GM18520 (cell line): Measurements from ENCODE around the gene PHIP.
"Not testable (repeated sequence)": the region's sequence is repeated elsewhere in the genome, so short reads cannot be mapped to it uniquely, and the experiment has no call there.

ENCODE experiments used
- ATAC-seq: cut with Tn5 transposase; IDR thresholded peaks from one replicate; pipeline ENCODE4 v1.9.1; 2021; ENCODE audit not compliant: unreplicated experiment

PHIP gene

DNA sequence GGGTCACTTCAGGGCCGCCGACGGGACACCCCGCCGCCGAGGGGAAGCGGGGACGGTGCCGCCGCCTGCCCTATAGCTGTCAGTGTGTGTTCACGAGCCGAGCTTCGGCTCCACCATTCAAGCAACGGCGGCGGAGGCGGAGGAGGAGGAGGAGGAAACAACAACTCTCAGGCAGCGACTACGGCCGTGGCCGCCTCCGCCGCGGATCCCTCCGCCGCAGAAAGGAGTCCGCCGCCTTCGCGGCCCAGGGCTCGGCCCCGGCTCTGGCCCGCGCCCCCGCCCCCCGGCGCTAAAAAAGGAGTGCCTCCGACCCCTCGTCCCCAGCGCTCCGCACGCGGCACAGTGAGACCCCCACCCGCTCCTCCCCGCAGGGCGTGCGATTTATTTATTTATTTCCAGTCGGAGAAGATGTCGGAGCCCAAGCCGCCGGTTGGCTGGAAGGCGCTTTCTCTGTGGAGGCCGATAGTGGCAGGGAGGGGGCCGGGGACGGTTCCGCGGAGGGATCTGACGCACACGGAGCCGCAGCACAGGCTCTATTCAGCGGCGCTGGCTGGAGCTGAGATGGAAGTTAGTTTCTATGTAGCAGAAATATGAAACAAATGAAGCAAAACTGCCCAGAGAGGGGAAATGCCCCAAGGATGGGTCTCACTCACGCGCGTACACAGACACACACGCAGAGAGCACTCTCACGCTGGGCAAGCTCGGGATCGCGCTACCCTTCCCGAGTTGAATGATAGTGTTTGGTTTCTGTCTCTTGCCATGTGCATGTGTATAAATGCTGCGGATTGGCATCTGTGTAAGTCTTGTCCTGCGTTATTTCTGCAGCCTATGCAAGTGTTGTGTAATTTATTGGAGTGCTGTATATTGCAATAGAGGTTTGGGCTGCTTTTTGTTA lies at the start of gene PHIP:
TSS of gene PHIP (minus strand) at position 180 of the 895 bp plus-strand sequence. CDS start 186 bp downstream, outside the sequence.
- ATAC-seq, result peak; percentile 36

DNA sequence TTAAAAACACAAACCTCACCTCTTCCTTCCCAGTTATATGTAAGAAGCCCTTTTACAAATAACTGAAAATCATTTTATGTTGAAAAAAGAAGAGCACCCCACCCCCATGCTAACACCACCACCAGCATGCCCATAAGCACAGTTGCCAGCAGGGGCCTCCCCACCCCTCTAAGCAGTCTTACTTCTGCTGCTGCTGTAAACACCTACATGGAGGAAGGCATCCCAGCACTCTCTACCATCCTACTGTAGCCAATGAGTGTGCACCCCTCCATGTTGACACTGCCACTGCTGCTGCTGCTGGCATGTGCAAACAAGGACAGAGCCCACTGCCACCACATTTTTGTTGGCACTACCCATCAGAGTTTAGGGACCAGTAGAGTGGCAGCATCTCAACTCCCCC lies 49.6 kb upstream of the PHIP start:
- ATAC-seq, result no peak

DNA sequence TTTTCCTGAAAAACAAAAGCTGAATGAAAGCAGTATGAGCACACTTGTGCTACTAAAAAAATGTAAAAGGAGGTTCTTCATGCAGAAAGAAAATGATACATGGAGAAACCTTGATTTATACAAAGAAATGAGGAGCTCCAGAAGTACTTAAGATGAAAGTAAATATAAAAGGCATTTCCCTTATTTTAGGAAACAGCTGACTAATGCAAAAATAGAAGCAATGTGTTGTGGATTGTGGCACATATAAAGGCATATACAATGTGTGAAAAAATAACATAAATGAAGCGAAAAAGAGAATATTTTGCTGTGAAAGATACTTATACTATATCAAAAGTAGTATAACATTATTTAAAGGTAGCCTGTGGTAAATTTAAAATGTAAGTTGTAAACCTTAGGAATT lies 41.2 kb upstream of the PHIP start:
- no peak for ATAC-seq

DNA sequence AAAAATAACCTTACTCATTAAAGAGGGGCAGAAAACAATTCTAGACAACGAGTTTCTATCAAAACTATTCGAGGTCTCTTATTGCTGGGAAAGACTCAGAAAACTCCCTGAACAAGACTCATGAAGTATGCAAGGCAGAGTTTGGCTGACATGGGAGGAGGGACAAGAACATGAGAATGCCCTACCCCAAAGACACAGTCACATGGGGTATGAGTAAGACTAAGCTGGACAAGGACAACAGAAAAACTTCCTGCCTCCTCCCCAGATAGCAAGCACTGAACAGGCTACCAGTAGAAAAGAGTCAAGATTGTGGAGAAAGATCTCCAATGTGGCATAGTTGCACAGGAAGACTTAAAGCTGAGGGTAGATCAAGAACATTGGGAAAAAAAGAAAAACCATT lies 39.7 kb upstream of the PHIP start:
- no peak for ATAC-seq

DNA sequence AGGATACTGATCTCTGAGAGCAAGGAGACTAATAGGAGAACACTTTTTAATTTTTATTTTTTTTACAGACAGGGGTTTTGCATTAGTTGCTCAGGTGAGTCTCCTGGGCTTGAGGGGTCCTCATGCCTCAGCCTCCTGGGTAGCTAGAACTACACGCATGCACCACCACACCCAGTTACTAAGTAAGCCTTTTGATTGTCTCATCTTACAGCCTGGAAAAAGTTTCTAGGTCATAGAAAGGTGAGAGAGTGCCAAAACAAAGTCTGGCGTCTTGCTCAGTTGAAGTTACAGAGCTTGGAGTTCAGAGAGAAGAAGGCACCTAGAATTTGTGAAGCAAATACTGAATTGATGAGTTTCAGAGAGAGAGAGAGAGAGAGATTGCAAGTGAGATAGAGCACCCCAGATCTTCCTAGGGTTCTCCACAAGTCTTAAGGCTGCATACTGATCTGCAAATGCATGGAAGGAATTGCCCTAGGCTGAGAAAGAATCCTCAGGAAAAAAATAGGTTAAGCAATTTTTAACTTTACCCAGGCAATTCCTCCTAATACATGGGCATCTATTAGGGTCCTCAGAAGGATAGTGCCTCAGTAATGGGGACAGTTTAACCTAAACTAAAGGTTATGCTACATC lies 37.6 kb upstream of the PHIP start:
- no peak for ATAC-seq

DNA sequence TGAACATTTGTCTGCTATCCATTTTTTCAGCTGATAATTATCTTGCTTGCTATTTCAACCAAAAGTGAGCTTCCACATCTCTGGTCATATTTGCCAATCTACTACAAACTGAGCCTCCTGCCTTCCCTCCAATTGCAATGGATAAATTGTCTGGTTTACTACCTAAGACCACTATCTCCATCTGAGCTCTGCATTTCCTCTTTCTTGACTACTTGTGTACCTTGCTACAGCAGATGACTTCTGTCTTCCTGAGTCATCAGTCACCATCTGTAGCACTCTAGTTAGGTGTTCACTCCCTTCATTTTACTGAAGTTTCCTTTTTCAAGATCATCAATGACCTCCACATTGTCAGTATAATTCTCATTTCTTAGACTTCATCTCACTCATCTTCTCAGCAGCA lies 33.5 kb upstream of the PHIP start:
- ATAC-seq, result no peak

DNA sequence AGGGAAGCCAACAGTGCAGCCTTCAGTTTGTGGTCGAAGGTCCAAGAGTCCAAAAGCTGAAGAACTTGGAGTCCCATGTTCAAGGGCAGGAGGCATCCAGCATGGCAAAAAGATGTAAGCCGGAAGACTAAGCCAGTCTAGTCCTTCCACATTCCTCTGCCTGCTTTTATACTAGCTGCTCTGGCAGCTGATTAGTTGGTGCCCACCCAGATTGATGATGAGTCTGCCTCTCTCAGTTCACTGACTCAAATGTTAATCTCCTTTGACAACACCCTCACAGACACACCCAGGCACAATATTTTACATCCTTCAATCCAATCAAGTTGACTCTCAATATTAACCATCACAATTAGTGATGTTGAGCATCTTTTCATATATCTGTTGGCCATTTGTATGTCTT lies 23.1 kb upstream of the PHIP start:
- no peak for ATAC-seq

DNA sequence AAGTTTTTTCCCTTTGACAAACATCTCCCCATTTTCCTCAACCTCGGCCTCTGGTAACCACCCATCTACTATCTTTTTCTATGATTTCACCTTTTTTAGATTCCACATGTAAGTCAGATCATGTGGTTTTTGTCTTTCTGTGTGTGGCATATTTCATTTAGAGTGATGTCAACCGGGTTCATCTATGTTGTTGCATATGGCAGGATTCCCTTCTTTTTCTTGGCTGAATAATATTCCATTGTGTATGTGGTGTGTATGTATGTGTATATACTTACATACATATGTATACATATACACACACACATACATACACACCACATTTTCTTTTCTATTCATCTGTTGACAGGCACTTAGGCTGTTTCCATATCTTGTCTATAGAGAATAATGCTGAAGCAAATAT lies 22.2 kb upstream of the PHIP start:
- no peak for ATAC-seq

DNA sequence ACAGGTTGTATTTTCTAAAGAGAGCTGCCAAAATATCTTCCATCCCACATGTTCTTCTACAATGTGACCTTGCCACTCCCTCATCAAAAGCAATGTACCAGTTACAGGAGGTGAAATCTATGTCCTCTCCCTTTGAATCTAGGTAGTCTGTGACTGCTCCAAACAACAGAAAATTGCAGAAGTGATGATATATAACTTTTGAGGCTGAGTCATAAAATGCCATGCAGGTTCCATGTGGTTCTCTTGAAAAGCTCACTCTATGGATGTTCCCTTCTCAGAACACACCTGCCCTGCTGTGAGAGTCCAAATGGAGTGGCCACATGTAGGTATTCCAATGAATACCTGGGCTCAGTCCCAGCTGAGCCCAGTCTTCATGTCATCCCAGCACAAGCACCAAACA lies 16.9 kb upstream of the PHIP start:
- ATAC-seq, result no peak

DNA sequence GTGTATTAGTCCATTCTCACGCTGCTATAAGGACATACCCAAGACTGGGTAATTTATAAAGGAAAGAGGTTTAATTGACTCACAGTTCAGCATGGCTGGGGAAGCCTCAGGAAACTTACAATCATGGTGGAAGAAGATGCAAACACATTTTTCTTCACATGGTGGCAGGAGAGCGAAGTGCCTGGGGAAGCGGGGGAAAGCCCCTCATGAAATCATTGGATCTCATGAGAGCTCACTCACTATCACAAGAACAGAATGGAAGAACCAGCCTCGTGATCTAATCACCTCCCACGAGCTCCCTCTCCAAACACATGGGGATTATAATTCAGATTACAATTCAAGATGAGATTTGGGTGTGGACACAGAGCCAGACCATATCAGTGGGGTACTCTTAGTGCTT lies 13.7 kb upstream of the PHIP start:
- ATAC-seq, result not testable (repeated sequence)

DNA sequence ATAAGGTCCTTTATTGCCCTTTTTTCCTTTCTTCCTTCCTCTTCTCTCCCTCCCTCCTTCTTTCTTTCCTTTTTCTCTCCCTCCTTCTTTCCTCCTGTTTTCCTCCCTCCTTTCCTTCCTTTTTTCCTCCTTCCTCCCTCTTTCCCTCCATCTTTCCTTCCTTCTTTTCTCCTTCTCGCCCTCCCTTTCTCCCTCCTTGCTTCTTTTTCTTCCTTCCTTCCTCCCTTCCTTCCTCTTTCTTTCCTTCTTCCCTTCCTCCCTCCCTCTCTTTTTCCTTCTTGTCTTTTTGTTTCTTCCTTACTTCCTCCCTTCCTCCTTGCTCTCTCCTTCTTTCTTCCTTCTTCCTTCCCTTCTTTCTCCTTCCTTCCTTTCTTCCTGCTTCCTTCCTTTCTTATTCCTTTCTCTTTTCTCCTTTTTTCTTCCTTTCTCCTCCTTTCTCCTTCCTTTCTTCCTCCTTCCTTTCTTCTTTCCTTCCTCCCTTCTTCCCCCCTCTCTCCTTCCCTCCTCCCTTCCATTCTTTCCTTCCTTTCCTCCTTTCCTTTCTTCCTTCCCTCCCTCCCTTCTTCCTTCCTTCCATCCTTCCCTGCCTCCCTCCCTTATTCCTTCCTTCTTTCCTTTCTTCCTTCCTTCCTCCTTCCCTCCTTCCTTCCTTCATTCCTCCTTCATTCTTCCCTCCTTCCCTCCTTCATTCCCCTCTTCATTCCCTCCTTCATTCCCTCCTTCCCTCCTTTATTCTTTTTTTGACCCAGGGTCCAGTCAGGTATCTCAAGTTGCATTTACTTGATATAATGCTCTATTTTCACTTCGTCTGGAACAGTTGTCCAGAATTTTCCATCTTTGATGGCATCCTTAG lies 11.7 kb upstream of the PHIP start:
- ATAC-seq, result no peak

DNA sequence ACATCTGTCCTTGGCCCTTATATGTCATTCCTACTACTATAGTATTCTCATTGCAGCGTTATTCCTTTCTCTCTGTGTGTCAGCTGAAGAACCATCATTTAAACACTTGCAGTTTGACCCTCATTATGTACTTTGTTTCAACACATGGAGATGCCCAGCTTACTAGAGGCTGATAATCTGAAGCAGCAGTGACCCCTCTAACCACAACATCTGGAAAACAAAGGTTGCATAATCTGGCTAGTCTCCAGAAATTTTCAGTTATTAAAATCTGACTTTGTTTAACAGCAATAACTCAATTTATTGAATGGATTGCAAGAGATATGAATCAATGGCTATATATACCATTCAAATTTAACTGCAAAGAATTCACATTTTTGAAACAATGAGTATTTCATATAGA lies 6.6 kb upstream of the PHIP start:
- no peak for ATAC-seq

DNA sequence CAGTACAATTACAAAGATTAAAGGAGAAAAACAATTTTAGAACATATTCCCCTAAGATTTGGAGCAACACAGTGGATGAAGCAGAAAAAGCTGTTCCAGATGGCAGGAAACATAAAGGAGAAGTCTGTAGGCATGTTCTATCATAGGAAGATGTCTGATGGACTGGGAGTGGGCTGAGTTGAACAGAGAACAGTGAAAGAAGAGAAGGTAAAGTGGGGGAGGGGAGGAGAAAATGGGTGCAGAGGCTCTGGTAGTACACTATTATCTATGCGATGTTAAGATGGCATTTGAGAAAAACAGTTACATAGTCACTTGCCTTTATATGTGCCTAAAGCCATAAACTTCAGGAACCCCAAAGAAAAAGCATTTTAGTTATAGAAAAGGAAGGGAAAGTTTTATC lies 4.2 kb upstream of the PHIP start:
- no peak for ATAC-seq

DNA sequence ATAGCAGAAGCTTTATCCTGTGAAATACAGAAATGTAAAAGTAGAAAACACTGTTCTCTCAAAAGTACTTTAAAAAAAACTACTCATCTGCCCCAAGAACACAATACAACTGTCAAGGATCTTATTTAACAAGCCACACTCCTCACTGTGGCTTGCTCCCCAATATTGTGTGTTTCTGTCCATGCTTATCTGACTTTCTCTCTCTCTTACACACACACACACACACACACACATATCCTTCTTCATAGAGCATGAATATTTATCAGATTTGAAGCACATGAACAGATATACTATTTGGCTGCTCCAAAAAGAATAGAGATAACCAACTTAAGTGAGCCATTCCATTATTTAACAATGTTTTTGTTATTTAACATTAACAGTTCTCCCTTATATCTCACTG lies 3.6 kb upstream of the PHIP start:
- ATAC-seq, result no peak

DNA sequence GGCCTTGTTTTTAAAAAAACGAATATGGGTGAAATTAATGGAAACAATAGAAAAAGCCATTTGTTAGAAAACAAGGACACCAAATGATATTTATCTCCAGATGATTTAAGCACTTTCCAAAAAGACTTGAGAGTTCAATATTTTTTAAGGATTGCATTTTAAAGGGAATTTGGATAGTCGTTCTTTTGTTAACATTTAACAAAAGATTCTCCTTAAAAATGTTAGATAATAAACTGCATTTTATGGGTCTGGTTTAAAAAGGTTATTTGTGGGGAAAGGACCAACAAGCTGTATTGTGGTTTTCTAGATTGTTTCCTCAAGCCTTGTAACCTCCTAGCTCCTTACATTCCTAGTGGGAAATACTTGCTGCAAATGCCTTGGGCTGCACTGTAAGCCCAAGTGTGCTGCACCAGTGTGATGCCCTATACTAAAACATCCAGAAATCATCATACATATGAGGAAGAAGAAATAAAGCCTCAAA lies 1.5 kb upstream of the PHIP start:
- no peak for ATAC-seq

DNA sequence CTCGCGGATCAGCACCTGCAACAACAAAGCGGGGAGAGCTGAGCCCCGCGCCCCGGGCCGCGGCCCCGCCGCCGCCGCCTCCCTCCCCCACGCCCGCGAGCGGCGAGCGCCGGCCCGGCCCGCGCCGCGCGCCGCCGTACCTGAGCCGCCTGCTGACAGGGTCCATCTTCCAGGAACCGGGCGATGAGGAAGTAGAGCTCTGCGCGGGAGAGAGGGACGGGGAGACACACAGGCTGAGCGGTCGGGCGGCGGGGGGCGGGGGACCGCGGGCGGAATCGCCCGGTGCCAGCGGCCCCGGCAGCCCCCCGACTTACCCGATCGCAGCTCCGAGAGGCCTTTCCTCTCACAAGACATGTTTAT lies 359 bp downstream of the PHIP start:
- peak; percentile 7 for ATAC-seq

DNA sequence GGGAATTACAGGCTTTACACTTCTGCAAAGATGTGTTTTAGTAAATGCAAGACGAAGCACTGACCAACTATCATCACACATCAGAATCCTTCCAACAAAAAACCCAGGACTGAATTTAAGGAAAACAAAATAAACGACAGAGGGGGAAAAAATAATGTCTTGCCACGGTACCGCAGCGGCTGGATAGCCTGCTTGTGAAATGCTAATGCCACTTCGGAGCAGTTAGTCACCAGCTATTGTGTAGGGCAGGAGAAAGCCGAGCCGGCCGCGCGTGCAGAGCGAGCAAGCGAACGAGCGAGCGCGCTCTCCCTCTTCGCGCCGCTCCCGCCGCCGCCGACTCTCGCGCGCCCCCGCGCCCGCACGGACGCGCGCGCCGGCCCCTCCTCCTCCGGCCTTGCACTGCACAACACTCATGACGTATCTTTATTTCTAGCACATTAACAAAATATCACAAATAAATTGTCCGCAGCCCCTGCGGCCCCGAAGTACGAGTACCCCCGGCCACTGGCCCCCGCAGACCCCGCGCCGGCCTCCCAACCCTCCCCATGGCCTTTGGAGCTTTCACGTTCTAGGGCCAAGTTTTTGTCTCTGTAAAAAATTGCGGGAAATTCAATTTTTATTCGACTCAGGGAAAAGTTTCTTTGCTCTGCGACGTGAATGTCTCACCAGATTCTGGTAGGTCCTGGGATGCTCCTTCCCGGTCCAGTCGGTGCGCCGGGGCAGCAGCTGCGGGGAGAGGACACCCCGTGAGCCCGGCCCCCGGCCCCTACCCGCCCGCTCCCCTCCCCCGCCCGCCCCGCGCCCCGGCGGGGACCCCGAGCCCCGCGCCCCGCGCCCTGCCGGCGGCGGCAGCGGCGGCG lies 1.0 kb downstream of the PHIP start:
- peak; percentile 55 for ATAC-seq

DNA sequence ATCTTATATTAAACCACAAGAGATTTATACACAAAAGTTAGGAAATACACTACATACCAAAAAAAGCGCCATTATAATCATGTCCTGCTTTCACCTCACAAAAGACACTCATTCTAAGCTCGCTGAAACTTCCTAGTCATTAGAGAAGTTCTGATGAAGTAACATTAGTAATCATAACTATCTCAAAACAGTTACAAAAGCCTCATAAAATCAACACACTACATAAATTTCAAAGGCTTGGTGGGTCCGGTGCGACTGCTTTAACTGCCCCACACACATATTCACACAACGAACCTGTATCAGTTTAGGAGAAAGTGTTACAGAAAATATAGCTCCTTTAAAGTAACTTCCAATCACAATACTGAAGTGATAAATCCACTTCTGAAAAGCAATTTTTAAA lies 1.9 kb downstream of the PHIP start:
- ATAC-seq, result no peak

DNA sequence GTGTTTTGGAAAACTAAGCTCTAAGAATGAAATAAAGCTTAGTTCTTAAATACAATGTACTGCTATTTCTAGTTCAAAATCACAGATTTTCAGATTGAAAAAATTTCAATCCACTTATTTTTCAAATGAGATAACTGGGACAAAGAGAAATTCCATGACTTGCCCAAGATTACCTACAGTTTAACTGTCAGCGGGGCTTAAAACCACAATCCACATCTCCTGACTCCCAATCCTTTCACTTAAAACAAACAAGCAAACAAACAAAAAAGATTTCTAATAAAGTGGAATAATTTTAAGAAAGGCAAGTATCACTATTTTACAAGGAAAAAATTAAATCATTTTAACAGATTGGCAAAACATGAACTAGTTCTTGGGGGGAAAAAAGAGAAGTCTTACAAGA lies 4.2 kb downstream of the PHIP start:
- ATAC-seq, result no peak

DNA sequence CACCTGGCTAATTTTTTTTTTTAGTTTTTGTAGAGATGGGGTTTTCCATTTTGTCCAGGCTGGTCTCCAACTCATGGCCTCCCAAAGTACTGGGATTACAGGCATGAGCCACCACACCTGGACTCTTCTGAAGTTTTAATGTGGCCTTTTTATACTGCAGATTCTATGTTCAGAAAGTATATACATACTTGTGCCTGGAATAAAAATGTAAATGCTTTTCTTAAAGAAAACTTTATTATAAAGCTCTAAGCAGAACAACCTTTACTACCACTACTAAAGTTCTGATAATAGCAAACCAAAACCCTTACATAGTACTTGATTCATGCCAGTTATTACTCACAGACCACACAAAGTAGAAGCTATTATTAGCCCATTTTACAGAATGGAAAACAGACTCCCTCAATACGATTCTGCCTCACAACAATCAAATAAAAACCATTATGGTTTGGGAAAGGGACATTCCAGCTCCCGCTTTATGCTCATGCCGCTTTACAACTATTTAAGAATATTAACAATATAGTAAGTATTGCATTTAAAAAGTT lies 5.3 kb downstream of the PHIP start:
- peak; percentile 29 for ATAC-seq
